CD4-positive, alpha-beta T cell treated with Interleukin-15 for 1 hour (primary cell): ENCODE results near the gene PGBD5.

Experiments used
- DNase-seq: peaks from one replicate; pipeline ENCODE4 v3.0.0-alpha.2; 2020

PGBD5 gene

GRCh38 chr1:230371923-230372703 is 54.0 kb downstream of the PGBD5 start:
- DNase-seq, result no peak

DNA sequence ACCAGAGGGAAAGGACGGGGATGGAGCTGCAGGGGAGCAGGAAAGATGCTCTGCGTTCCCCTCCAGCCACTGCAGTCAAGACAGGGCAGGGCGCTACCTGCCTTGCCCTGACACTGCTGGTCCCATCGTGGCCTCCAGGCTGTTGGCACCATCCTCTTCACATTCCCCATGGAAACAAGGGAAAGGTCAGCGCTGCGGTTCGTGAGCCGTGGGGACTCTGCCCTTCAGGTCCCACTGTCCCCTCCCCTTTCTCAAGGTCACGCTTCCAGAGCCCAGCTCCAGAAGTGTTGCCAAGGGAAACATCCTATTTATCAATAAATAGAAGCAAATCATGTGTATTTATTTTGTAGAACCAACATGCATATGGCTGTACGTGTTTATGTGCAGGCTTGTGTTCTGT is 56.0 kb downstream of the PGBD5 start:
- no peak for DNase-seq

DNA sequence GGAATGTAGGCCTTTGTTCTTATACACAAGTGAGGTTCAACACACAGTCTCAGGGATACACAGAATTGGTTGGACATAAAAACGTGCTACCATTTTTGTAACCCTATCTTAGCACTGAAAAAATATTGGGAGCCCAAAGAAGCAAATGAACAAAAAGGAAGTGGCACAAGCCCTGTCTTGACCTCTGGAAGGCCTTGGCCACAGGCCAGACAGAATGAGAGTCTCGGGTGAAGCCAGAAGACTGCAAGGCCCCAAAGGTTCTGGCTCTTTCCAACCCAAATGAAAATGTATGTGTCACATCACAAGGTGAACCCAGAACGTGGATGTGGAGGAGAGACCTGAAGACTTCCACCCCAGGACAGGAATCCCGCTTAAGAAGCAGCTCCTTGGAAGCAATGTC is 57.3 kb downstream of the PGBD5 start:
- no peak for DNase-seq

DNA sequence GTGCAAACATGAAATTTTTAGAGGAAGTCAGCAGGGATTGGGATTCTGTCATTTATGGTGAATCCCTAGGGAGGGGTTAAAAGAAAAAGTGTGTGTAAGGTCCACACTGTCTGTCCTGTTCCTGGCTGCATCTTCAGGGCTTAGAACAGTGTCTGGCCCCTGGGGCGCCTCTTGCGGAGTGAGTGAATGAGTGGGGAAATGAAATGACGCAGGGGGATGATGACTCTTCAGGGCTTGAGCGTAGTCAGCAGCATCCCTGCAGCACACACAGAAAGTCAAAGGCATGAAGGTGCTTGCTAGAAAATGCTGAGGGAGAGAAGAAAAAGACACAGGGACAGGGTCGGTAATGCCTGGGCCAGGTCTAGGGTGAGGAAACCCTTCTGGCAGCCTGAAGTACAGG is 57.8 kb downstream of the PGBD5 start:
- no peak for DNase-seq

- DNase-seq, result no peak
These were observed 59.6 kb downstream of the PGBD5 start for GRCh38 chr1:230366504-230366915.

DNA sequence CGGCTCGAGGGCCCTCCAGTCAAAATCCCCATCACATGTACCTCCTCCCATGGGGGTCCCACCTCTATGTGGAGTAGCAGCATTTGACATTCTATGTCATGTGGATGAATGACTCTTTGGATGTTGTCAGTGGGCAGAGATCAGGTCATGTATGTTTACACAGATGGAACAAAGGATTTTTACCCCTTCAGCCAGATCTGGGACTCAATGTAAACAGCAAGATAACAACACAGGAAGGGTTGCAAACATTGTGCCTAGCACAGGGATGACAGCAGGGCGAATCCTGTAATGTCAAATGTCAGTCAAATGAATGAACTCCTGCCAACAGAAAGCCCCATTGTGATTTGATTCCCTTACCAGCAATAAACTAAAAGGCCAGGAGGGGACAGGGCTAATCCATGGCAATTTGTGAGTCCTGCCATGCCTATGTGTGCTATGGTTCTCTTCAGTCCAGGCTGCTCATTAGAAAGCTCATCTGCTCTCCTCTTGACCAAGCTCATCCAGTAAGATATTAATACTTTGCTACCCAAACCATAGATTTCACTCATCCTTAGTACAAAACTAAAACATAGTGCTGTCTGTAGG is 60.3 kb downstream of the PGBD5 start:
- no peak for DNase-seq

DNA sequence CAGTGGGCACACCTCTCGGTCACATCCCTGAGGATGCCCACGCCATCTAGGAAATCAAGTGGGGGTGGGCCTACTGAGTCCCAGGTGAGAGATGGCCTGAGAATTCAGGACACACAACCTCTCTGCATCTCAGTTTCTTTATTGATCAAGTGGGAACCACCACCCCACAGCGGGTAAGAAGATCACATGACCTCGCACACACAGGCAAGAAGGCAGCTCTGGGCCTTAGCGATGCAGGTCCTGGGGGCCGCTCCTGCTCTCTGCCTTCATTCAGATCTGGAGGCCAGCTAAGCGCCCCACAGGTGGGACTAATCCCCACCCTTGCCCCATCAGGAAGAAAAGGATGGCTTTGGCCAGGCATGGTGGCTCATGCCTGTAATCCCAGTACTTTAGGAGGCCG is 63.2 kb downstream of the PGBD5 start:
- DNase-seq, result no peak

GRCh38 chr1:230361941-230362340 is 64.2 kb downstream of the PGBD5 start:
- no peak for DNase-seq

- DNase-seq, result no peak
These were observed 66.0 kb downstream of the PGBD5 start for GRCh38 chr1:230359992-230360668.

DNA sequence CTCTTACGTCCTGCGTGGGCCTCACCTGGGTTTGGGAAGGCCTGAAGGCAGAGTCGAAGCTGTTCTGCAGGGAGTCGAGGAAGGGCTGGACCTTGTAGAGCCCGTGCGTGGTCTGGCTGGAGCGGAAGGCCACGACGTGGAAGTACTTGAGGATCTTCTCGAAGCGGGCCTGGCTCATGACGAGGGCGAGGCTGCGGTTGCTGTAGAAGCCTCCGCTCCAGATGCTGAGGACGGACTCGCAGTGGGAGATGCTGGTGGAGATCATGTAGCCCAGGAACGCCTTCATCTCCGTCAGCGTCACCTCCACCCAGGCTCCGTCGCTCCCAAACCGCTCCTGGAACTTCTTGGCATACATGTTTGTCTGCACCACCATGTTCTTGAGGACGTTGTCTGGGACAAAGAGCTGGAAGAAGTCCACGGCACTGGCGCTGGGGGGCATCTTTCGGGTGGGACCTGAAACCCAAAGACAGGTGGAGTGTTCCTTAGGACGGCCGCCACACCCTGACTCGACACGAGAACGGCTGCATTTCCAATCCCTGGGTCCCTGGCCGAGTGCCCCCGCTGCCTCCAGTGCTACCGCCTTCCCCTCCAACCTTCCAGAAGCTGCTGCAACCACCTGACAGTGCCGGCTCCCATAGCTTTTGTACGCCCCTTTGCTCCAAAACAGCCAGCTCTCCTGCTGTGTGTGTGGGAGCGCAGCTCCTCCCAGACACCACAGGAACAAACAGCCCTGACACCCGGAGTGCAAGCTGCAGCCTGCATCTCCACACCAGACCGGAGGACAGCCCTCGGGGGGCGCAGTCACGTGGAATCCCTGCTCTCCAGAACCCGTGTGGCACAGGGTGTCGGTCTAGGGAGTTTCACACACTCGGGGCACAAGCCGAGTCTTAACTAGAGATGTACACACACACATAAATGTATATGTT is 69.0 kb downstream of the PGBD5 start:
- no peak for DNase-seq

GRCh38 chr1:230356190-230356589 is 69.9 kb downstream of the PGBD5 start:
- DNase-seq, result no peak

GRCh38 chr1:230355594-230355993 is 70.5 kb downstream of the PGBD5 start:
- no peak for DNase-seq

- no peak for DNase-seq
These were observed 71.0 kb downstream of the PGBD5 start for GRCh38 chr1:230355128-230355527.

DNA sequence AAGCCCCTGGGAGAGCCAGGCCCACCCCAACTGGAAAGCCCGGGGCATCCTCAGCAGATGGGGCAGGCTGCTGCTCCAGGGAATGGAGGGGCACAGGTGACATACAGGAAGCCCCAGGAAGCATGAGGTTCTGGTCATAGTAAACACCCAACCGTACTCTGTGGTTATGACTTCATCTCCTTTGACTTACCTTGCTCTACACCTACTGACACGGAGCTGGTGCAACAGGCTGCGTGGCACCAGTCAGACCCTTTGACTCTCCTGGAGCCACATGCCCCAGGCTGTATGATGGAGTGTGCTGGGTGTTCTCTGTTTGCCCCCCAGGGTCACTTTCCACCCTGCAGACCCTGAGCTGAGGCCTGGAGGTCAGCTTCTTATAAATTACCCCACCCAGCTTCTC is 72.1 kb downstream of the PGBD5 start:
- DNase-seq, result no peak

- DNase-seq, result no peak
These were observed 73.6 kb downstream of the PGBD5 start for GRCh38 chr1:230352537-230352936.

DNA sequence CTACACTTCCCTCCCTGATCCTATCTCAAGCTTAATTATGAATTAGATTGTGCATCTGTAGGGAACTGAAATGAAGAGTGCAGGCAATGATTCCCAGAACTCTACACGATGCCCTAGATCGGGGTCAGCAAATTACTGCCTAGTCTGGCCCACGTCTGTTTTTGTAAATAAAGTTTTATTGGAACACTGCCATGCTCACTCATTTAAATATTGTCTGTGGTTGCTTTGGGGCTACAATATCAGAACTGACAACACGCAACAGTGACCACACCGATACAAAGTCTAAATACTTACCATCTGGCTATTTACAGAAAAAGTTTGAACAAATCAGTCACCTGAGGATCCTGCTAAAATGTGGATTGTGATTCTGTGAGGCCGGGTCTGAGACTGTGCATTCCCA is 74.1 kb downstream of the PGBD5 start:
- DNase-seq, result no peak

DNA sequence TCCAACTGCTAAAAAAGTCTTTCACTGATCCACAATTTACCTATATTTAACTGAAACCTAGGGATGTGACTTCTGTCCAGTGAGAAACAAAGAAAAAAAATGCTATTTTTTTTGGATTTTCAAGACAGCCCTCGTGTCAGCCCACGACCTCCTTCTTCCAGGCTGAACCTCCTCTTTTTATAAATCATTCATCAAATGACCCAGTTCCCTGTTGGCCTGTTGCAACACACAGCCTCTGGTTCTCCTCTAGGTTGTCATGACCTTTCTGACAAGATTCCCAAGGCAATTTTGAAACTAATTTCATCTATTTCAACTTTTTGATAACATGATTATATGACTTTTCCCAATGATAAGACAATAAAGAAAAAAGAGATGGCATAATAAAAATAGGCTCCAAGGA is 74.6 kb downstream of the PGBD5 start:
- no peak for DNase-seq

- DNase-seq, result no peak
These were observed 75.8 kb downstream of the PGBD5 start for GRCh38 chr1:230350208-230350921.

GRCh38 chr1:230349020-230349393 is 77.1 kb downstream of the PGBD5 start:
- no peak for DNase-seq

- no peak for DNase-seq
These were observed 77.6 kb downstream of the PGBD5 start for GRCh38 chr1:230348386-230349019.

DNA sequence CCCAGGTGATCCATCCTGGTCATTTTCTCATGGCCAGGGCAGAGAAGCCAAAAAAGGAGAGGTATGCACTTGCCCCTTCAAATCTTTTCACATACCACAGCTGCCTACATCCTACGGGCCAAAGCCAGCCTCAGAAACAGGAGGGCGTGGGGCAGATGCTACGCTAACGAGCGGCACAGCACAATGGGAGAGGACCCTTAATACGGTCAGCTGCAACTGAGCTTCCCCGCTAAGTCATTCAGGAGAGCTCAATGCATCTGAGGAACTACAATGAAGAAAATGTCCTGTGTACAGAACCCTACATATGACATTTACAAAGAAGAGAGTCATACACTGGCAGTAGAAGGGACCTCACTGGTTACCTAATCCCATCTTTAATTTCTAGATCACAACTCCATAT is 78.2 kb downstream of the PGBD5 start:
- no peak for DNase-seq
